NCI-H1694 treated with DMSO at 0.1 percent for 48 hours (cell line): ENCODE results near the gene NRAS.

Experiments
- DNase-seq: peaks from one replicate; lab custom pipeline; 2025; lab: John Stamatoyannopoulos, UW

The NRAS gene

DNA sequence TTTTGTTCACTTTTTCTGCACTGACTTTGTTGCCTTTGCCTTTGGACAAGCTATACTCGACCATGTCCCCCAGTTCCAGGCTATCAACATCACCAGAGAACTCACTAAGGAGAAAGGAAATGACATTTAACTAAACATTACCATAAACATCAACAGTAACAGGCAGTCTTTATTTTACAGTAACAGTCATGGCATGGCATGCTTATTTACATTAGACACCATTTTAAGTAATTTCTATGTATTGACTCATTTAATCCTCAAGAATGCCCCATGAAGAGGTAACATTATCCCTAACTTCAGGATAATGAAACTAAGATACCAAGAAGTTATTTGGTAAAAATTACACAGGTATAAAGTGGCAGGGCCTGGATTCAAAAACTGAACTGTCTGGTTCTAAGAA, 8.7 kb upstream of the NRAS start:
- DNase-seq, result no peak

- DNase-seq, result no peak
Observed at GRCh38 chr1:114723915-114724314, 7.3 kb upstream of the NRAS start.

DNA sequence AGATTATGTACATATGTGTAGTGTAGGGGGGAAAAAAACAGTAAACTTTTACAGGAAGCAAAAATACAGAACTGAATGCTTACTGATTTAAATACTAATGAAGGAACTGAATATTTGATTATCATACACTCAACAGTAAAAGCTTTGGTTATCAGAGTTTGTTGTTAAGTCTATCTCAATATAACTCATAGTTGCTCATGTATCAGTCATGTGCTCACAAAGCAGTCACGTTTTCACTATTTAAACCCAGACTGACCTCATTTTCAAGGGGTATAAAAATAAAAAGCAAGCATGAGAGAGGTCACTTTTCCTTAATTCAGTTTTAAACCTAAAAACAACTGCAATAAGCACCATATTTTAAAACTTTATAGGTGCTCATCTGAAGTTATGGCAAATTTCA, 6.9 kb upstream of the NRAS start:
- DNase-seq, result no peak

- DNase-seq, result no peak
Observed at GRCh38 chr1:114720492-114720891, 3.9 kb upstream of the NRAS start.

DNA sequence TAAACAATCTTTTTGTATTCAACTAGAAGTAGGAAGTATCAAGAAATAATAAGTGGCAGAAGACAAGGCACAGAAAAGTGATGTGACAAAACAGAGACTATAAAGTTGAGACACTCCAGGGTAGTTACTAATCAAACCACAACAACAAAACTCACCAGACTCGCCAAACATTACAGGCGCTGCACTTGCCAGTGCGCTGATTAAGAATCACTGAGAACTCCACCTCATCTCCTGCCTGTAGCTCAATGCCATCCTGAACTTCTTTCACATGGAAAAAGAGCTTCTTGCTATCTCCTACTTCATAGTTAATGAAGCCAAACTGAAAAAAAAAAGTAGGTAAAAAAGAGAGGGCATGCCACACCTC, 2.8 kb upstream of the NRAS start:
- no peak for DNase-seq

DNA sequence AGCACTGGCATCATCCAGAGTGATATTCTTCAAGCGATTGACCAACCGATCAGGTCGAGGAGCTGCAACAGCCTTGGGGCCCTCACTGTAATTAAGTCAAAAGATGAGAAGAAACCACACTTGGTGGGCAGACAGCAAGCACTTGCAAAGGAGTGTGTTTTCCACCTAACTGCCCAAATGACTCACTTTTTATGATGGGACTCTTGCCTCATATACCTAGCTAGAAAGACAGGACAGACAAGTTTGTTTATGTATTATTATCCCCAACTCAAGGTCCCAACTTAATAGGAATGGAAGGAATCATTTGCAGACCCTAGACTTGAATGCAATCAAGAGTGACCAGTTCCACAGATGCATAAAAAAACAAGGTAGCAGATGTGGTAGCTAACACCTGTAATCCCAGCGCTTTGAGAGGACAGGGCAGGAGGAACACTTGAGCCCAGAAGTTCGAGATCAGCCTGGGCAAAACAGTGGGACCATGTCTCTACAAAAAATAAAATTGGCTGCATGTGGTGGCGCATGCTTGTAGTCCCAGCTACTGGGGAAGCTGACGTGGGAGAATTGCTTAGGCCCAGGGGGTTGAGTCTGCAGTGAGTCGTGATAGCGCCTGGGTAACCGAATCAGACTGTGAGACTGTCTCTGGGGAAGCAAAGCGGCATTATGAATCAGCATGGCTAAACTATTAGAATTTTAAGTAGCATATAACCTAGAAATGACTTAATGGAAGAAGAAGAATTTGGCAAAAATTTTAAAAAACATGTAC, 2.3 kb upstream of the NRAS start:
- DNase-seq, result no peak

DNA sequence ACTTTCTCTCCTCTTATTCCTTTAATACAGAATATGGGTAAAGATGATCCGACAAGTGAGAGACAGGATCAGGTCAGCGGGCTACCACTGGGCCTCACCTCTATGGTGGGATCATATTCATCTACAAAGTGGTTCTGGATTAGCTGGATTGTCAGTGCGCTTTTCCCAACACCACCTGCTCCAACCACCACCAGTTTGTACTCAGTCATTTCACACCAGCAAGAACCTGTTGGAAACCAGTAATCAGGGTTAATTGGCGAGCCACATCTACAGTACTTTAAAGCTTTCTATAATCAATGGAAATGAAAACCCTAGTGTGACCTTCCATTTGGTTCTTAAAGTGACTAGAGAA, 643 bp downstream of the NRAS start:
- DNase-seq, result no peak

DNA sequence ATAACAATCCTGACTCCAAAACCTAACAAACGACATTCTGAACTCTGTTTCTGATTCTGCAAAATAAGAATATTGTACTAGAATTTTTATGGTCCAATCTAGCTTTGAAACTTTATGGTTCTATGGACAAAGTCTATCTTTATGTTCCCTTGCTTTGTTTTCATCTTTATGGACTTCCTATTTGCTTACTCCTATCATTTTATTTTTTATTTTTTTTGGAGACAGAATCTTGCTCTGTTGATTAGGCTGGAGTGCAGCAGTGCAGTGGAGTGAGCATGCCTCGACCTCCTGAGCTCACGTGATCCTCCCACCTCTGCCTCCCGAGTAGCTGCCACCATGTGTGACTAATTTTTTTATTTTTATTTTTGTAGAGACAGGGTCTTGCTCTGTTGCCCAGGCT, 3.6 kb downstream of the NRAS start:
- DNase-seq, result no peak

- DNase-seq, result no peak
Observed at GRCh38 chr1:114710360-114710759, 6.2 kb downstream of the NRAS start.

- DNase-seq, result no peak
Observed at GRCh38 chr1:114707604-114708003, 9.0 kb downstream of the NRAS start.

DNA sequence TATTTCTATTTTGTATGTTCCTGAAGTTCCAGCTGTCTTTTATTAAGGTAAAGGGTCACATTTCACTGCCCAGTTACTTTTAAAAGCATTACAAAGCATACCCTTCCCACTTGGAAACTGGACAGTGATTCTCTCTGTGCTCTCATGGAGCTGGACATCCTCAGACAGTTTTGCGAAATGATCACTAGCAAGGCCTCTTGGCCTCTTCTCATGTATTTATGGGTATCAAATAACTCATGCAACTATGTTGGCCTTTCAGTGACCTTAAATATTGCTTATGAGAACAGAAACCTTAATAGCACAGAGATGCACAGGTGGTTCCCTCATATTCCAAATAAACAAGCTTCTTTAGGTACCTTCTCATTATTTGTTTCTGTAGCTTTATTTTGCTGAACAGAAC, 13.3 kb downstream of the NRAS start:
- DNase-seq, result no peak

DNA sequence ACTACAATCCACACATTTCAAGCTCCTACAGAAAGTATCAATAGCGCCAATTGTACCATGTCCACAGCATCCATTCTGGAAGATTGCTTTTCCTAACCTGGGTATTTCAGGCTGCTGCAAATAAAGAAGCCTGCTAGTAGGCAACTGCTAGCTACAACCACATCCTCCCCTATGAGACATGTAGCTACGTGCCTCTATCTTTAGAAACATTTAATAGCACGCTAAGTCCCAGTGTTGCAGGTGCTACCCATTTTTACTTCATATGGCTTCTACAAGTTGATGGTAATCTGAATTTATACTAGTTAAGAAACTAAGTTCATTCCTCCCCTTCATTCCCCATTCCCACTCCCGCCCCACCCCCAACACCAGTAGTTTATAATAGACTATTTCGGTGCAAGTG, 13.8 kb downstream of the NRAS start:
- DNase-seq, result no peak

- no peak for DNase-seq
Observed at GRCh38 chr1:114701931-114702330, 14.6 kb downstream of the NRAS start.

DNA sequence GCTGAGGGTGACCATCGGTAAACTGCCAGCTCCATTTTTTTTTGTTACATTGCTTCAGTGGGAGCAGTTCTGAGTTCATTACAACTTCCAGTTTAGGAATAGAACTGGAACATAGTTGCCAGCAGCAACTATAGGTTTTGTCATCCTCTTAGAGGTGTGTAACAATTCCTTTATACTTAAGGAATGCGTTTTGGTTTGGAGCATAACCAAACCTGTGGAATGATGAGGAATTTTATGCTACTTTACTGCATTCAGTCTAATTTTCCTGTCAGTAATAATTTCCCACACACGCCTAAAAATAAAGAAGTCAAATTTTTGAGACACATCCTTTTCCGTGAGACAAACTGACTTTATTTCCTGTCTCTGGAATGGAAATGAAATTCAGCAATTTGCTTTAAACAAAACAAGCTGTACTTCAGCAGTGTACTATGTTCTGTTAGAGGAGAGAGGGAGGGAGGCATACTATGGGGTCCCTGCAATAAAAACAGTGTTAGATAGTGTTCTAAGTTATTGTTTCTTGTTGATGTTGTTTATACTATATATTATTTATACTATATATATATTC, 16.5 kb downstream of the NRAS start:
- no peak for DNase-seq

DNA sequence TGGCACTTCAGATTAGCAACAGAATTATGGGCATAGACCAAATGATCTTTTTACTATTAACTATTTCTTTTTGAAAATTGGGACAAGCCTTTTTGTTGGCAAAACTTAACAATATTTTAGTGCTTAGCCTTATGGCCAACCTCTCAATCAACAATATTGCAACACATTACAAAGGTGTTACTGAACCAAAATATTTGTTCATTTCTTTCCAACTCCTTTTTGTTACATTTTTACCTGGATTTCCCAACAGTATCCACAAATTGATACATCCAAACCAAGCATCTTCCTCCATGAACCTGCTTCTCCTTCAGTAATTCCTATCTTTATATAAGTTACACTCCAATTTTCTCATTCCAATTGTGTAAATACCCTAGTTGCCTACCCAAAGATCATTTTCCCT, 19.8 kb downstream of the NRAS start:
- DNase-seq, result no peak

DNA sequence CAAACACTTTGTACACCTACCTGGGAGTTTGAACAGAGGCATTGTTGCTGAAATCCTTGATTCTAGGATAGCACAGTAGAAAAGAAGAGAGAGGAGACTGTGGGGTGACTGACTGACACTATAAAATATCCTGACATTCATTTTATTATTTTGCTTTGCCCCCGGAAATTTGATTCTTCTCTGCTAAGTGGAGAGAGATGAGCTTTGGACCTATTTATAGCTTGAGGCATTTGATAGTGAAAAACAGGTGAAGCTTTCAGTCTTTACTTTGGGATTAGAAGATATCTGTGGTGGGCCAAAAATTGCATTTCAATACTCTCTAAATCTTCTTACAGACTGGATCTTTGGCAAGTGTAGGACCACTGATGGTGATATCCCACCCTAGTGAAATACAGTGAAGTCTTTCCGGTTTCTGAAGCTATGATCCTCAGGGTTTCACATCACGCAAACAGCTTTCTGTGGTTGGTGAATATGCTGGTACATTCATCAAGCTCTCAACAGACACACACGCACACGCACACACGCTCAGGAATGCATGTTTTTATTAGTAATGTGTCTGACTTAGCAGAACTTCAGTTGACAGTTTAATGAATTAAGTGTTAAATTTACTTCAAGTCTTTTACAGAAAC, 21.0 kb downstream of the NRAS start, which contains the start of gene AMPD1:
AMPD1 (minus strand) TSS at position 117 of the 629 bp plus-strand sequence; CDS start at position 42, 75 bp downstream.
- no peak for DNase-seq

GRCh38 chr1:114694540-114695310, 21.8 kb downstream of the NRAS start:
- no peak for DNase-seq

- no peak for DNase-seq
Observed at GRCh38 chr1:114692947-114693346, 23.6 kb downstream of the NRAS start.

GRCh38 chr1:114691061-114691460, 25.5 kb downstream of the NRAS start:
- no peak for DNase-seq

- DNase-seq, result no peak
Observed at GRCh38 chr1:114690148-114690547, 26.4 kb downstream of the NRAS start.

DNA sequence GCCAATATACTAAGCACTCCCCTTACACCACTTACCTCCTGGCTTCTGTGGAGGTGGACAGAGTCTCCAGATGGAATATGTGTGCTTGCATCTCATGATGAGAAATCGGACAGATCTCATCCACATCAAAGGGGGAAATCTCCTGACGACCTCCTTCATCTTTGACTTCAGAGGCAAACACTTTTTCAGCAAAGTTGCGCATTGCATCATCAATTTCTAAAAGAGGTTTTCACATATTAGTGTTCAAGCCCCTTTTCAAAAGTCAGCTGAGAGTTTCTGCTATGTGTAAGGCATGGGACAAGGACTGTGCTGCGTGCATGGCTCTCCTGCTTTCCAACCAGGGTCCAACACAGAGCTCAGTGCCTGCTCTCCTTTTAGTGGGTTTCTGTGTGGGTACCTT, 28.0 kb downstream of the NRAS start:
- DNase-seq, result no peak

GRCh38 chr1:114685851-114686250, 30.7 kb downstream of the NRAS start:
- no peak for DNase-seq

DNA sequence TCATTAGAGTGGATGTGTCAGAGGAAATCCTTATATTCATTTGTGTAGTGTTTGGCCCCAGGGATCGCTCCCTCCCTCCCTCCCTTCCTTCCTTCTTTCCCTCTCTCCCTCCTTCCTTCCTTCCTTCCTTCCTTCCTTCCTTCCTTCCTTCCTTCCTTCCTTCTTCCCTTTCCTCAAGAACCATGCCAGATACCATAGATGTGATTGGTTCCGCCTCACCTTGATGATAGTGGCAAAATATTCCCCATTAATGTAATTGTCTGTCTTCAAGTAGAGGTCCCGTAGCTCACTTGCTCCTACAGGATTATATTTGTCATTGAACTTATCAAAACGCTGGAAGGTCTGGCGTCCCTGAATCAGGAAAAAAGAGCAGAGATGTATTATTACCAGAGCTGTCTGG, 38.9 kb downstream of the NRAS start:
- no peak for DNase-seq
